GM18508 (cell line): ENCODE data around the gene GSTA2.
"Not testable (repeated sequence)": the region's sequence is repeated elsewhere in the genome, so short reads cannot be mapped to it uniquely, and the experiment has no call there.

ENCODE experiments used
- ATAC-seq: cut with Tn5 transposase; IDR thresholded peaks from one replicate; pipeline ENCODE4 v1.9.1; 2021; ENCODE audit warnings: moderate number of reproducible peaks; ENCODE audit not compliant: insufficient read depth, unreplicated experiment

The GSTA2 gene

DNA sequence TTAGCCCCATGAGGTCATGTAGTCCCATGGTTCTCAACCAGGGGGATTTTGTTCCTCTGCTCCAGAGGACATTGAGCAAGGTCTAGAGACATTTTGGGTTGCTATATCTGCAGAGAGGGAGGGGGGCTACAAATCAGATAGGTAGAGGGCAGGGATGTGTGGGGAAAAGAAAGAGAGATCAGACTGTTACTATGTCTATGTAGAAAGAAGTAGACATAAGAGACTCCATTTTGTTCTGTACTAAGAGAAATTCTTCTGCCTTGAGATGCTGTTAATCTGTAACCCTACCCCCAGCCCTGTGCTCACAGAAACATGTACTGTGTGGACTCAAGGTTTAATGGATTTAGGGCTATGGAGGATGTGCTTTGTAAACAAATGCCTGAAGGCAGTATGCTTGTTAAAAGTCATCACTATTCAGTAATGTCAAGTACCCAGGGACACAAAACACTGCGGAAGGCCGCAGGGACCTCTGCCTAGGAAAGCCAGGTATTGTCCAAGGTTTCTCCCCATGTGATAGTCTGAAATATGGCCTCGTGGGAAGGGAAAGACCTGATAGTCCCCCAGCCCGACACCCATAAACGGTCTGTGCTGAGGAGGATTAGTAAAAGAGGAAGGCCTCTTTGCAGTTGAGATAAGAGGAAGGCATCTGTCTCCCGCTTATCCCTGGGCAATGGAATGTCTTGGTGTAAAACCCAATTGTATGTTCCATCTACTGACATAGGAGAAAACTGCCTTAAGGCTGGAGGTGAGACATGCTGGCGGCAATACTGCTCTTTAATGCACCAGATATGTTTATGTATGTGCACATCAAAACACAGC lies 1.4 kb downstream of the GSTA2 start:
- ATAC-seq, result not testable (repeated sequence)

DNA sequence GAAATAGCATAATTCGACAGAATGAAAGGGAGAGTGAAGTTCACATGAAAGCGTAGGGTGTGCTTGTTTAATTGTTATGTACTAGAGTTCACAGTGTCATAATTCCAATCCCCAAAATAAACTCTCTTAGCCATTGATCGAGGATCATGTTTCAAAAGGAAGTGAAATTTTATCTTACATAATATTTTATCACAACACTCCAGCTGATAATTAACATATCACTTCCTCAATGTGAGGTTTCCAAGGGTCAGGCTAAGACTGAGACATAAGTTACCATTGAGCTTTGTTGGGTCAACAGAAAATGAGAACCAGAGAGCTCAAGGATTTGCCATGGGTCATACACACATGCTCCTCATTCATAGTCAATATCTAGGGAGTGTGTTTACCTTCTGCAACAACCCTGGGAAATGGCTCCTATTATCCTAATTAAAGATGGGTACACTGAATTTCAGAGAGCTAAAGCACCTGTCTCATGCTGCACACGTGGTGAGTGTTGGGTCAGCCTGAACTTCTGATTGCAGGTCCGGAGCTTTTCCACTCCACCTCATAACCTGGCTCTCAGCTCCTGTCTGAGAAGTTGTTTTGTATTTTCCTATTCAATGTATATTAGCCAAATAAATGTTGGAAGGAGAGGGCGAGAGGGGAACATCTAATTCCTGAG lies 3.0 kb downstream of the GSTA2 start:
- ATAC-seq, result no peak

DNA sequence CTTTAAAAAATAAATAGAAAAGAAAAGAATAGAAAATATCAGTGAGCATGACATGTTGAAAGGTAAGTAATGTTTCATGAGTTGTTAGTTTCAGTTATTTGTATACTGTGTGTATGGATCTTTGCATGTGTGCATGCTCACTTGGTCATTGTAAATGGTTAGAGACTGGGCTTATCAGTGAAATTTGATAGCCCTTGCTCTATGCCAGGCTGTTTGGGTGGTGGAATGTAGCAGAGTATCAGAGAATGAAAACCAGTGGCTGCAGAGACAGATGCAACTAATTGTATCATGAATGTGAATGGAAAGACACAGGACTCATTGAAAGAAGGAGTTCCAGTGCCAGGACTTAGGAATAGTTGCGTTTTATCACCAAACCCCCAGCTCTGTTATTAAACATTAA lies 4.2 kb downstream of the GSTA2 start:
- no peak for ATAC-seq

GRCh38 chr6:52757651-52758338 lies 5.5 kb downstream of the GSTA2 start:
- ATAC-seq, result not testable (repeated sequence)

DNA sequence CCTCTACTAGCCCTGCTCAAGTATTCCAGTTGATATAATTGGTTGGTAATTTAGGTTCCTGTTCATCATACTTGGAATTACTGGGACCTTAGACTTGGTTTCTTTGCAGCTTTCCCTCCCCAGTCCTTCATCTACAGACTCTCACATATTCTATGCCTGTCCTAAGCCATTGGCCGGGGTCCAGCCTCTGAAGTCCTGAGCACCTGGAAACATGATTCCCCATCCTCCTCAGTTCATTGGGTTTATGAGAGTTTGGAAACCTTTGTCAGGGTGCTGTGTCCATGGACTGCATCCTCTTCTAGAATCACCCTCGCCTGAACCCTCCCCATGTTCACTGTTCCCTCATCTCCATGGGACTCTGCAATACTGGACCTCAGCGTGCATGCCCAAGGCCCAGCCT lies 8.8 kb downstream of the GSTA2 start:
- ATAC-seq, result no peak

GRCh38 chr6:52753137-52753536 lies 10.1 kb downstream of the GSTA2 start:
- not testable (repeated sequence) for ATAC-seq

DNA sequence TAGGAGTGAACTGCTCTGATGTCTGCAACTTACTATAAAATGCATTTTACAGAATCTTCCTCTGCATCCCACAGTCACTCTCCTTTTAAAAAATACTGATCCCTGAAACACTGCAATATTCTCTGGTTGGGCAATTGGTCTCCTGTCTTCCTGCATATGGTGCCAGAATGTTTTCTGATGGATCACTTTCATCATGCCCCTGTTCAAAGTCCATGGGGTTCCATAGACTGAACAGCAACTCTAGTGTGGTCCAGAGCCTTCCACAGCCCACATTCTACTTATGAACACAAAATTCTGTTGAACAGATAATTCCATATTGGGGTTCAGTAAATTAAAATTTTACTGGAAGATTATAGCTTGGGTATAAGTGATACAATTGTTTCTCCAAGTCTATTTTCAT lies 11.0 kb downstream of the GSTA2 start:
- no peak for ATAC-seq

GRCh38 chr6:52749556-52750152 lies 13.6 kb downstream of the GSTA2 start:
- ATAC-seq, result no peak

GRCh38 chr6:52747301-52747700 lies 16.0 kb downstream of the GSTA2 start:
- not testable (repeated sequence) for ATAC-seq

DNA sequence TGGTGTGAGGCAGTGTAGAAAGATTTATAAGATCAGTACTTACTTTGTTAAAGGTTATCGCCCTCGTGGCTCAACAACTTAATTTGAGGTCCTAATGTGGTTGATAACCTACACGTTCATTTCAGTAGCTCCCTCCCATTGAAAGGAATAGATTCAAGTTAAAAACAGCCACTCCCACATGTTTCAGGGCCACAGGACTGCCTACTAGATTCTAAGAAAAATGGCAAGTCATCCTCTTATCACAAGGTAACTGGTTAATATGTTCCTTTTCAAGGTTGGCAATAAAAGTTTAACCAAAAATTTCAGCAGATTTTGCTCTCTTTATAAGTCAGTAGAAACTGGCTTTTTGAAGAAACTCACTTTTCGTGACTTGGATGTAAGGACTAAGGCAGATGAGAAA lies 17.1 kb downstream of the GSTA2 start:
- no peak for ATAC-seq

DNA sequence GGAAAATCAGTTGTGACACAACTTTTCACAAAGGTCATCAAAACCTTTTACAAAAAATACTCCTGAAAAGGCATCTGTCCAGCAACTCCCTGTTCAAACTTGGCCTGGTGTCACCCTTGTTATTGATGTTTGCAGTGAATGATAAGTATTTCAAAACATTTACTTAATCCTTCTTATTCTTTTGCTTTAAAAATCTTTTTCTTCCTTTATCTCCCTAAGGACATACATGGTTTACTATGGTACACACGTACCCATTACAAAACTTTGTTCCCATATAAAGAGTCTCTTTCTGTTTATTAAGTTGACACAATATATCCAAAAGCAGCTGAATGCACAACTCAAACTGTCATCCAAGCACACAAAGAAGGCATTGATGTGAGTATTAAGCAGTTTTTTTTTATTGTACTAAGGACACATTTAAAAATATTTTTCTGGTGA lies 17.5 kb downstream of the GSTA2 start:
- no peak for ATAC-seq

- no peak for ATAC-seq
These were observed 21.4 kb downstream of the GSTA2 start for GRCh38 chr6:52741872-52742271.

DNA sequence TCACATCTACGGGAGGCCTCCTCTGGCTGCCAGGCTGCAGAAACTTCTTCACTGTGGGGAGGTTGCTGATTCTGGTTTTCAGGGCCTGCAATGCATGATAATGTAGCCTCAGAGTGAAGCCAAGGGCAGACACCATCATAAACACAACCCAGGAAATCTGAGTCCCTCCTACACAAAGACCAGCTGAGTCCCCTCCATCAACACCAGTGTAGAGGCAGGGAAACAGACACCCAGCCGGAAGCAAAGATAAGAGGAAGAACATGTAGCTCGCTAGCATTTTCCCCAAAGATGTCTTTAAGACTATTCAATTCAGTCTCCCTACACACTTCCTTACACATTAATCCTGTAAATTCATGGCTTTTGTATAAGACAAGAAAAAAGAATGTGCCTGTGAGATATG lies 23.6 kb downstream of the GSTA2 start:
- no peak for ATAC-seq

DNA sequence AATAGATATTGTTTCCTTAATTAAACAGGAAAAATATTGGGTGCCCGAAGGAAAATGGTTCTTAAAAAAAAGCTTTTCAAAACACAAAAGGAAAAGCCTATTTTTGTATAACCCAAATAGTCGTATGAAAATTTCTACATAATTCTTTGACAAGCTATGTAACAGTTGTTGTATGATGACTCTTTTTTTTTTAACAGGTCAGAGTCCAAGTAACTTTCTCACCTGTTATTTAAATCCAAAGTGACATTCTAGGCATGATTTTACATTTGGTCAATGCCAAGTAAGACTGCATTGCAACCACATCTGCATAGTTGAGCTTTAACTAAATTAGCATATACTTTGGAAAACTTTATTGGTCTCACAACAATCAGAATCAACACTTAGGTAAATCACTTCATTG lies 24.1 kb downstream of the GSTA2 start:
- ATAC-seq, result no peak

DNA sequence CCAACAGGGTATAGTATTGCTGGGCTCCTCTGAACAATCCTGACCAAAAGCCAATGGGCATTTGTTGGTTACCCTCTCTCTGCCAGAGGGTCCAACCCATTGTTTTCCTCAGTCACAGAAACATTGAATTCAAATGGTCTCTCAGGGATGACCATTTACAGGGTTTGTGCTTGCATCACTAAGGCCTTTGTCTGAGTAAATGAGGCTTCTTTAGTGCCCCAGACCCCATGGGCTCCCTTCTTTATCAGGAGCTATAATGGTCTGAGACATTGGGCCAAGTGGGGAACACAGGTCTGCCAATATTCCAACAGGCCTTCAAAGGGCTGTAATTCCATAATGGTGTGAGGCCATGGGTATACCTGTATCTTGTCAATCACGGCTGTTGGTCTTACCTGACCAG lies 27.1 kb downstream of the GSTA2 start:
- no peak for ATAC-seq

DNA sequence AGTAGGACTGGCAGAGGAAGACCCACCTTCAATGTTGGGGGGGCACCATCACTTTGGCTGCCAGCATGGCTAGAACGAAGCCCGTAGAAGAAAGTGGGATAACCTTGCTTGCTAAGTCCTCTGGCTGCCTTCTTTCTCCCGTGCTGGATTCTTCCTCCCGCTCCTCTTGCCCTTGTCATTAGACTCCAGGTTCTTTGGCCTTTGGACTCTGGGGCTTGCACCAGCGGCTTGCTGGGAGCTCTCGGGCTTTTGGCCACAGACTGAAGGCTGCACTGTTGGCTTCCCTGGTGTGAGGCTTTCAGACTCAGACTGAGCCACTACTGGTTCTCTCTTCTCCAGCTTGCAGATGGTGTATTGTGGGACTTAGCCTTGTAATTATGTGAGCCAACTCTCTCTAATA lies 28.2 kb downstream of the GSTA2 start:
- ATAC-seq, result no peak

DNA sequence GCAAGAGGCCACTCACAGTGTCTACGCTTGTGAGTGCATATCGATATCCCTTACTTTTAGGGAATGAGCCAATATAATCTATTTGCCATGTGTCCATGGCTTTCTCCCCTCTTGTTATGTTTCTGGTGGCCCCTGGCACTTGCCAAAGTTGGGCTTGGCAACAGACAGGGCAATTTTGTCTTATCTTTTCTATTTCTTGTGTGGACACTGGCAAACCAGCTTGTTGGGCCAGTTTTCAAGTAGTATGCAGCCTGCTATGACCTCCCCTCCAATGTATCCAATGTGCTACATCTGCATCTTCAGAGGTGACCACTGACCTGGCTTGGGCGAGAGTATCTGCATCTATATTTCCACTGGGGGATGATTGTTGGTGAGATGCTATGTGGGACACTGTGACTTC lies 29.2 kb downstream of the GSTA2 start:
- ATAC-seq, result no peak

- ATAC-seq, result no peak
These were observed 30.1 kb downstream of the GSTA2 start for GRCh38 chr6:52733172-52733571.

DNA sequence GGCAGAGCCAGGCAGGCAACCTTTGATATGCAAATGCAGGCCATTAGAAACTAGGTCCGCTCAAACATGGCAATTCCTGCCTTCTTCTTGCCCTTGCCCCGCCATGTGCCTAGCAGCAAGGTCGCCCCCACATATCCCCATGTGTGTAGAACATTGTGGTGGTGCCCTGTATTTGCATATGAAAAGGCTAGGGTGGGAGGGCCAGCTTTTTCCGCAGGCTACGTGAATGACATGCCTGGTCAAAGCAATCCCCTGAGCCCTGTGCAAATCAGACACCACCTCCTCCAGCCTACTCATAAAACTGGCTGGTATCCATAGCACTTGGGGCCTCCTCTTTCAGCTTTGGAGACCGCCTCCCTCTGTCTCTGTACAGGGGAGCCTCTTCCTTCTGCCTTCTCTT lies 31.6 kb downstream of the GSTA2 start:
- no peak for ATAC-seq

DNA sequence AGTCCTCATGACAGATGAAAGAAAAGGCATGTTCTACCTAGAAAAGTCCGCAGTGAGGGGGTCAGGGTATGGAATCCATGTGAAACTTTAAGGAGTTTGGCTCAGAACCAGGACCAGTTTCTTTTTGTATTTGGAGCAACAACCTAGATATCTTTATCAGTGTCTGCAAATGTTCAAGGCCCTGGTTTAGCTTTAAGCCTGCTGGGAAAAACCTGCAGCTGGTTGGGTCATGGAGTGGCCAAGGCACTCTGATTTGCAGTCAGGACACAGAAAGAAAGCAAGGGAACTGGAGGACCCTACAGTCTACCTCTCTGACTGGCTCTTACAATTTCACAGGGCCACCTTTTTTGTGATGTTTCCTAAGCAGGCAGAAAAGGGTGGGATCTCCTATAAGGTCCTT lies 33.7 kb downstream of the GSTA2 start:
- no peak for ATAC-seq

DNA sequence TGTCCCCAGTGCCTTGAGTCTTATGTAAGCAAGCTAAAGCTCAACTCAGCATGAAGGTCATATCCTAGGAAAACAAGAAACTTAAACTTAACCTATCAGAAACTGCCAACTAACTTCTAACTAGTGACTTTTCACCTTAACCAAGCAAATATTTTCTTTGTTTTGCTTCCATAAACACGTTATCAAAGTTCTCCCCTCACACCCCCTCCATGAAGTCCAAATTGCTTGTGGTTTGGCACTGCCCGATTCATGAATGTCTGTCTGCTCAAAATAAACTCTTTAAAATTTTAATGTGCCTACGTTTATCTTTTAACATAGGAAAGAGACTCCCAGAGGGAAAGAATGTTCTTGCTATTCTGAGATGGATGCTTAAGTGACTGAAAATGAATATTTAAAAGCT lies 34.9 kb downstream of the GSTA2 start:
- ATAC-seq, result no peak
